Chondrocyte (in vitro differentiated cells): Measurements from ENCODE around the gene ADAMTSL1. TPM values are rescaled to one million over a fixed set of nuclear protein-coding genes. Genes with fewer than 3 reads are reported as not detected.

Experiments
- DNase-seq: peaks from one replicate; pipeline ENCODE4 v3.0.0; 2021; ENCODE audit warnings: mixed read lengths, low spot score
- H3K27ac Mint-ChIP-seq: one replicate; pipeline ENCODE4 v1.8.0; 2021; ENCODE audit warnings: mild to moderate bottlenecking, moderate library complexity, mixed read lengths; ENCODE audit not compliant: unreplicated experiment
- H3K27me3 Mint-ChIP-seq: 2 replicates; pipeline ENCODE4 v1.8.0; 2021; ENCODE audit warnings: low read depth, mixed read lengths
- H3K36me3 Mint-ChIP-seq: 2 replicates; pipeline ENCODE4 v1.8.0; 2021; ENCODE audit warnings: low read depth, mixed read lengths
- H3K4me1 Mint-ChIP-seq: 2 replicates; pipeline ENCODE4 v1.8.0; 2021; ENCODE audit warnings: low read depth, mild to moderate bottlenecking, mixed read lengths
- H3K4me3 Mint-ChIP-seq: one replicate; pipeline ENCODE4 v1.8.0; 2021; ENCODE audit warnings: mild to moderate bottlenecking, moderate library complexity, mixed read lengths; ENCODE audit not compliant: unreplicated experiment
- H3K9me3 Mint-ChIP-seq: 2 replicates; pipeline ENCODE4 v1.8.0; 2021; ENCODE audit warnings: low read depth, mixed read lengths
- total RNA-seq: library from RNA; stranded (reverse); gene quantifications from 3 replicates; pipeline ENCODE4 v1.2.1, GENCODE V29; 2021
- TF ChIP-seq, protein P1 (sequence below): fragments of 200-600 bp; sonication (generic); IDR thresholded peaks from 2 replicates; pipeline ENCODE4 v1.5.0; 2021; ENCODE audit warnings: antibody characterized with exemption, mild to moderate bottlenecking, moderate library complexity

Gene ADAMTSL1
- total RNA-seq, 1 donor from 2014 or later: 1.0 TPM

- Mint-ChIP-seq H3K4me3 (no peak overlapping the region), H3K27ac (peak overlapping the region; percentile 29), H3K36me3 (no peaks in the 10 kb centered on the region), H3K4me1 (peaks cover 26% of the 10 kb centered on the region), H3K27me3 (no peaks in the 10 kb centered on the region), H3K9me3 (no peaks in the 10 kb centered on the region)
- no peak for DNase-seq
- TF ChIP-seq, protein P1, sequence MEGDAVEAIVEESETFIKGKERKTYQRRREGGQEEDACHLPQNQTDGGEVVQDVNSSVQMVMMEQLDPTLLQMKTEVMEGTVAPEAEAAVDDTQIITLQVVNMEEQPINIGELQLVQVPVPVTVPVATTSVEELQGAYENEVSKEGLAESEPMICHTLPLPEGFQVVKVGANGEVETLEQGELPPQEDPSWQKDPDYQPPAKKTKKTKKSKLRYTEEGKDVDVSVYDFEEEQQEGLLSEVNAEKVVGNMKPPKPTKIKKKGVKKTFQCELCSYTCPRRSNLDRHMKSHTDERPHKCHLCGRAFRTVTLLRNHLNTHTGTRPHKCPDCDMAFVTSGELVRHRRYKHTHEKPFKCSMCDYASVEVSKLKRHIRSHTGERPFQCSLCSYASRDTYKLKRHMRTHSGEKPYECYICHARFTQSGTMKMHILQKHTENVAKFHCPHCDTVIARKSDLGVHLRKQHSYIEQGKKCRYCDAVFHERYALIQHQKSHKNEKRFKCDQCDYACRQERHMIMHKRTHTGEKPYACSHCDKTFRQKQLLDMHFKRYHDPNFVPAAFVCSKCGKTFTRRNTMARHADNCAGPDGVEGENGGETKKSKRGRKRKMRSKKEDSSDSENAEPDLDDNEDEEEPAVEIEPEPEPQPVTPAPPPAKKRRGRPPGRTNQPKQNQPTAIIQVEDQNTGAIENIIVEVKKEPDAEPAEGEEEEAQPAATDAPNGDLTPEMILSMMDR: no peak
Measured at GRCh38 chr9:18922161-18922885, 448.4 kb downstream of the ADAMTSL1 start.

GRCh38 chr9:18923167-18923566 lies 449.2 kb downstream of the ADAMTSL1 start:
- Mint-ChIP-seq H3K27me3 (no peaks in the 10 kb centered on the region), H3K4me1 (peaks cover 26% of the 10 kb centered on the region), H3K4me3 (no peak overlapping the region), H3K9me3 (no peaks in the 10 kb centered on the region), H3K36me3 (no peaks in the 10 kb centered on the region), H3K27ac (no peak overlapping the region)
- DNase-seq: no peak
- TF ChIP-seq, protein P1: no peak

- Mint-ChIP-seq H3K4me1 (peaks cover 26% of the 10 kb centered on the region), H3K4me3 (no peak overlapping the region), H3K27me3 (no peaks in the 10 kb centered on the region), H3K36me3 (no peaks in the 10 kb centered on the region), H3K27ac (no peak overlapping the region), H3K9me3 (no peaks in the 10 kb centered on the region)
- TF ChIP-seq, protein P1: no peak
- DNase-seq: no peak
Measured at GRCh38 chr9:18923671-18924430, 449.9 kb downstream of the ADAMTSL1 start.

DNA sequence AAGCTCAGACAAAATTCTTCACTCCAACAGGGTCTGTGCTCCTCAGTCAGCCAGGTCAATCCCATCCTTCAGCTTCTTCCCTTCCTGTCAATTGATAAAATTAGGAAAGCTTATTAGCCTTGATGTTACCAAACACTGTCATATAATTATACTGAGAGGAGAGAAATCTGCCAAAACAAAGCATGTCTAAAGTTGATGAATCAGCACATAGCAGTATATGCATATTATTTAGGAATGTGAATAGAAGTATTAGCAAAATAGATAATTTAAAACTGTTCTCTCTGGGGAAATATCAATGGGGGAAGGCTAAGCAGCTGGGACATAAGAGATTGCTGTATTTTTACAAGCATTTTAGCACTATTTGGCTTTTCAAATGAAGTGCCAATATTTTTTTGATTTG lies 451.9 kb downstream of the ADAMTSL1 start:
- no peaks in the 10 kb centered on the region for H3K36me3 Mint-ChIP-seq
- H3K9me3 Mint-ChIP-seq: no peaks in the 10 kb centered on the region
- H3K27me3 Mint-ChIP-seq: no peaks in the 10 kb centered on the region
- DNase-seq: no peak
- no peak overlapping the region for H3K4me3 Mint-ChIP-seq
- no peak overlapping the region for H3K27ac Mint-ChIP-seq
- H3K4me1 Mint-ChIP-seq: peaks cover 20% of the 10 kb centered on the region
- TF ChIP-seq, protein P1: no peak

- DNase-seq: no peak
- peaks cover 17% of the 10 kb centered on the region for H3K4me1 Mint-ChIP-seq
- TF ChIP-seq, protein P1: no peak
- H3K27ac Mint-ChIP-seq: no peak overlapping the region
- H3K9me3 Mint-ChIP-seq: no peaks in the 10 kb centered on the region
- H3K36me3 Mint-ChIP-seq: no peaks in the 10 kb centered on the region
- H3K4me3 Mint-ChIP-seq: no peak overlapping the region
- H3K27me3 Mint-ChIP-seq: no peaks in the 10 kb centered on the region
Measured at GRCh38 chr9:18926513-18926912, 452.6 kb downstream of the ADAMTSL1 start.
